Neural cell (in vitro differentiated cells): Measurements from ENCODE around the gene STAC. TPM values are rescaled to one million over a fixed set of nuclear protein-coding genes. Genes with fewer than 3 reads are reported as not detected.

Experiments
- H2AFZ ChIP-seq: fragments of 200-600, 300-800 bp; sonication (generic), shearing (Covaris generic); 2 replicates; pipeline ENCODE4 v1.6.0; 2014; ENCODE audit warnings: low read depth, mild to moderate bottlenecking, antibody characterized with exemption, low read length, moderate library complexity
- H3F3A ChIP-seq: fragments of 200-600 bp; shearing (Covaris generic); 2 replicates; pipeline ENCODE4 v1.6.1; 2016; ENCODE audit warnings: mild to moderate bottlenecking, moderate library complexity, mixed read lengths, antibody characterized with exemption, low read length; ENCODE audit not compliant: insufficient read depth, poor library complexity, severe bottlenecking
- H3K27ac ChIP-seq: fragments of 200-600, 300-800 bp; sonication (generic), shearing (Covaris generic); 2 replicates; pipeline ENCODE4 v1.5.1; 2014; ENCODE audit warnings: mild to moderate bottlenecking, low read length, moderate library complexity
- H3K27me3 ChIP-seq: fragments of 300-800, 200-600 bp; sonication (generic), shearing (Covaris generic); 2 replicates; pipeline ENCODE4 v1.6.0; 2014; ENCODE audit warnings: mild to moderate bottlenecking, low read depth, low read length, moderate library complexity; ENCODE audit not compliant: insufficient read depth
- H3K36me3 ChIP-seq: fragments of 300-800, 200-600 bp; sonication (generic), shearing (Covaris generic); 2 replicates; pipeline ENCODE4 v1.5.1; 2014; ENCODE audit warnings: mild to moderate bottlenecking, antibody characterized with exemption, low read length, moderate library complexity; ENCODE audit not compliant: insufficient read depth
- H3K4me2 ChIP-seq: fragments of 300-800, 200-600 bp; sonication (generic), shearing (Covaris generic); 2 replicates; pipeline ENCODE4 v1.6.0; 2014; ENCODE audit warnings: mild to moderate bottlenecking, low read length
- H3K4me3 ChIP-seq: fragments of 300-800, 200-600 bp; sonication (generic), shearing (Covaris generic); 2 replicates; pipeline ENCODE4 v1.5.1; 2014; ENCODE audit warnings: mild to moderate bottlenecking, low read length, moderate library complexity
- H3K79me2 ChIP-seq: fragments of 200-600 bp; shearing (Covaris generic); replicated peaks from 2 replicates; pipeline ENCODE4 v1.6.0; 2014; ENCODE audit warnings: mild to moderate bottlenecking, low read length, moderate library complexity; ENCODE audit not compliant: insufficient read depth
- H3K9ac ChIP-seq: fragments of 300-800, 200-600 bp; sonication (generic), shearing (Covaris generic); 2 replicates; pipeline ENCODE4 v1.6.1; 2016; ENCODE audit warnings: mild to moderate bottlenecking, low read length, mixed read lengths
- H3K9me2 ChIP-seq: fragments of 200-600 bp; shearing (Covaris generic); 2 replicates; pipeline ENCODE4 v1.6.1; 2016; ENCODE audit warnings: mild to moderate bottlenecking, low read length, mixed read lengths; ENCODE audit not compliant: insufficient read depth
- H3K9me3 ChIP-seq: fragments of 200-600, 300-800 bp; sonication (generic), shearing (Covaris generic); 2 replicates; pipeline ENCODE4 v1.6.1; 2016; ENCODE audit warnings: mild to moderate bottlenecking, mixed run types, low read length, moderate library complexity, mixed read lengths
- H4K20me1 ChIP-seq: fragments of 200-600 bp; shearing (Covaris generic); 2 replicates; pipeline ENCODE4 v1.6.1; 2016; ENCODE audit warnings: mild to moderate bottlenecking, mixed run types; ENCODE audit not compliant: insufficient read depth
- CTCF ChIP-seq: fragments of 450-650 bp; IDR thresholded peaks from 2 replicates; pipeline ENCODE4 v1.5.1; 2014; ENCODE audit warnings: antibody characterized with exemption, mild to moderate bottlenecking, moderate library complexity; ENCODE audit not compliant: poor library complexity, severe bottlenecking
- EP300 ChIP-seq: fragments of 450-650 bp; conservative IDR thresholded peaks from 2 replicates; pipeline ENCODE4 v1.6.1; 2014; ENCODE audit warnings: antibody characterized with exemption, mild to moderate bottlenecking, moderate library complexity; ENCODE audit not compliant: poor library complexity, severe bottlenecking
- EZH2 ChIP-seq: fragments of 200-600, 300-800 bp; shearing (Covaris generic), sonication (generic); IDR thresholded peaks from 2 replicates; pipeline ENCODE4 v1.6.1; 2014; ENCODE audit warnings: antibody characterized with exemption, low read length, borderline replicate concordance, mild to moderate bottlenecking; ENCODE audit not compliant: insufficient read depth, poor library complexity, severe bottlenecking
- MXI1 ChIP-seq: fragments of 450-650 bp; conservative IDR thresholded peaks from 2 replicates; pipeline ENCODE4 v1.6.1; 2014; ENCODE audit warnings: antibody characterized with exemption, mild to moderate bottlenecking; ENCODE audit not compliant: poor library complexity, severe bottlenecking
- POLR2AphosphoS5 ChIP-seq: IDR thresholded peaks from 2 replicates; pipeline ENCODE4 v1.6.1; 2012
- RAD21 ChIP-seq: fragments of 450-650 bp; conservative IDR thresholded peaks from 2 replicates; pipeline ENCODE4 v1.6.1; 2014; ENCODE audit warnings: antibody characterized with exemption, mild to moderate bottlenecking, moderate library complexity
- REST ChIP-seq: IDR thresholded peaks from 2 replicates; pipeline ENCODE4 v1.6.1; 2012; ENCODE audit warnings: borderline replicate concordance
- SMC3 ChIP-seq: fragments of 450-650 bp; conservative IDR thresholded peaks from 2 replicates; pipeline ENCODE4 v1.6.1; 2014; ENCODE audit warnings: antibody characterized with exemption, mild to moderate bottlenecking, moderate library complexity; ENCODE audit not compliant: poor library complexity
- TAF1 ChIP-seq: IDR thresholded peaks from 2 replicates; pipeline ENCODE4 v1.6.1; 2012; ENCODE audit warnings: low read depth
- polyA plus RNA-seq: library from polyadenylated mRNA; depleted of rRNA; stranded (reverse); fragments of >200 nt; gene quantifications from 2 replicates; pipeline ENCODE4 v1.2.3, GENCODE V29; 2014

STAC gene
- polyA plus RNA-seq, 1 donor from 2014 or later: 4.5 TPM

GRCh38 chr3:36446276-36446675 is 66.0 kb downstream of the STAC start:
- Histone ChIP-seq H3K4me2 (no peak overlapping the region), H3K9ac (no peak overlapping the region), H3K36me3 (no peaks in the 10 kb centered on the region), H3K9me2 (no peaks in the 10 kb centered on the region), H3K4me3 (no peak overlapping the region), H3K27ac (no peak overlapping the region), H2AFZ (no peak overlapping the region), H3K79me2 (no peaks in the 10 kb centered on the region), H3F3A (no peaks in the 10 kb centered on the region), H3K27me3 (no peaks in the 10 kb centered on the region), H3K9me3 (no peaks in the 10 kb centered on the region), H4K20me1 (no peaks in the 10 kb centered on the region)
- no peak for TF ChIP-seq RAD21
- TF ChIP-seq SMC3: no peak
- no peak for TF ChIP-seq REST
- no peak for TF ChIP-seq TAF1
- TF ChIP-seq CTCF: no peak
- no peak for TF ChIP-seq EZH2
- TF ChIP-seq MXI1: no peak
- no peak for TF ChIP-seq EP300
- no peak for TF ChIP-seq POLR2AphosphoS5

- no peak overlapping the region for H2AFZ ChIP-seq
- H3K9me3 ChIP-seq: no peaks in the 10 kb centered on the region
- H3K36me3 ChIP-seq: no peaks in the 10 kb centered on the region
- no peaks in the 10 kb centered on the region for H3K9me2 ChIP-seq
- no peak overlapping the region for H3K9ac ChIP-seq
- no peaks in the 10 kb centered on the region for H3F3A ChIP-seq
- no peak overlapping the region for H3K4me2 ChIP-seq
- H3K27me3 ChIP-seq: no peaks in the 10 kb centered on the region
- no peaks in the 10 kb centered on the region for H4K20me1 ChIP-seq
- TF ChIP-seq EZH2 (no peak), POLR2AphosphoS5 (no peak), MXI1 (no peak), TAF1 (no peak), REST (no peak), EP300 (no peak), CTCF (no peak), SMC3 (no peak), RAD21 (no peak)
- H3K79me2 ChIP-seq: no peaks in the 10 kb centered on the region
- no peak overlapping the region for H3K4me3 ChIP-seq
- H3K27ac ChIP-seq: no peak overlapping the region
Measured at GRCh38 chr3:36447061-36447460, 66.8 kb downstream of the STAC start.
